K562 (cell line): ENCODE data around the gene CTDNEP1. TPM values are rescaled to one million over a fixed set of nuclear protein-coding genes. Genes with fewer than 3 reads are reported as not detected.

Experiments
- CBFA2T3 ChIP-seq: fragments of 450-650 bp; IDR thresholded peaks from 2 replicates; pipeline ENCODE4 v1.6.1; 2017
- CBX3 ChIP-seq, 2 experiments: IDR thresholded peaks; 1 replicate in 1 of 2; 2 replicates in 1 of 2; pipeline ENCODE4 v1.6.1; 2012; ENCODE audit warnings: inconsistent platforms in 2 of 2, low read length in 2 of 2, borderline replicate concordance in 1 of 2, control low read depth in 1 of 2
- CEBPB ChIP-seq: fragments of 450-650 bp; IDR thresholded peaks from 2 replicates; pipeline ENCODE4 v1.6.1; 2016; ENCODE audit warnings: missing genetic modification characterization, missing compliant biosample characterization
- CHD1 ChIP-seq: fragments of 200-600 bp; sonication (generic); IDR thresholded peaks from one replicate; pipeline ENCODE4 v1.6.1; 2012; ENCODE audit warnings: mild to moderate bottlenecking, moderate library complexity, low read length, inconsistent platforms
- E2F8 ChIP-seq: fragments of 450-650 bp; IDR thresholded peaks from 2 replicates; pipeline ENCODE4 v1.7.1; 2018; ENCODE audit warnings: mild to moderate bottlenecking, low read depth; ENCODE audit not compliant: partially characterized antibody
- GMEB1 ChIP-seq: fragments of 250-450 bp; sonication (Bioruptor Pico); IDR thresholded peaks from 2 replicates; pipeline ENCODE4 v1.4.0; 2020; ENCODE audit warnings: mild to moderate bottlenecking
- JUND ChIP-seq, 2 experiments: IDR thresholded peaks; 2 replicates in 1 of 2; 3 replicates in 1 of 2; pipeline ENCODE4 v1.6.1; 2011; ENCODE audit warnings: borderline replicate concordance in 2 of 2, low read depth in 2 of 2, low read length in 2 of 2, improper control_type of control experiment in 1 of 2, missing biosample characterization in 1 of 2, missing genetic modification characterization in 1 of 2, missing genetic modification reagents in 1 of 2
- MECOM ChIP-seq: fragments of 250-450 bp; sonication (Bioruptor Pico); IDR thresholded peaks from 2 replicates; pipeline ENCODE4 v1.8.0; 2022; ENCODE audit warnings: inconsistent platforms
- MEIS2 ChIP-seq: fragments of 450-650 bp; IDR thresholded peaks from 2 replicates; pipeline ENCODE4 v1.6.1; 2014; ENCODE audit warnings: mild to moderate bottlenecking; ENCODE audit not compliant: partially characterized antibody
- NR3C1 ChIP-seq: sonication (generic); formaldehyde crosslinking; IDR thresholded peaks from 2 replicates; pipeline ENCODE4 v1.8.1; 2022; ENCODE audit warnings: missing genetic modification reagents
- PRPF4 ChIP-seq: fragments of 200-400 bp; formaldehyde crosslinking; IDR thresholded peaks from one replicate; pipeline ENCODE4 v1.6.1; 2017; ENCODE audit warnings: low read length, low read depth, mild to moderate bottlenecking; ENCODE audit not compliant: insufficient read depth, poor library complexity, severe bottlenecking
- PYGO2 ChIP-seq: fragments of 450-650 bp; IDR thresholded peaks from 2 replicates; pipeline ENCODE4 v1.6.1; 2016; ENCODE audit warnings: mild to moderate bottlenecking, missing genetic modification characterization, moderate library complexity, missing compliant biosample characterization
- SMAD4 ChIP-seq: fragments of 250-450 bp; sonication (Bioruptor Pico); conservative IDR thresholded peaks from 2 replicates; pipeline ENCODE4 v1.8.0; 2021; ENCODE audit warnings: inconsistent platforms, mild to moderate bottlenecking, moderate library complexity
- SP2 ChIP-seq: IDR thresholded peaks from 2 replicates; pipeline ENCODE4 v1.6.1; 2011; ENCODE audit warnings: mild to moderate bottlenecking, low read depth, low read length, moderate library complexity; ENCODE audit not compliant: poor library complexity, severe bottlenecking; ENCODE audit errors: extremely low read depth
- TBP ChIP-seq: optimal IDR thresholded peaks from 2 replicates; pipeline ENCODE3; 2011; ENCODE audit warnings: low read depth, low read length, improper control_type of control experiment
- UBTF ChIP-seq, 2 experiments: IDR thresholded peaks; 2 replicates each; pipeline ENCODE4 v1.6.1; 2012; ENCODE audit warnings: improper control_type of control experiment in 2 of 2, low read depth in 2 of 2, low read length in 2 of 2, borderline replicate concordance in 1 of 2
- ZNF143 ChIP-seq: sonication (generic); formaldehyde crosslinking; IDR thresholded peaks from 2 replicates; pipeline ENCODE4 v1.9.0; 2022; ENCODE audit warnings: mild to moderate bottlenecking, missing genetic modification reagents
- ZNF212 ChIP-seq: fragments of 450-650 bp; formaldehyde crosslinking; IDR thresholded peaks from 2 replicates; pipeline ENCODE4 v1.4.0; 2020; ENCODE audit warnings: mild to moderate bottlenecking
- ZNF41 ChIP-seq: fragments of 250-450 bp; sonication (Bioruptor Pico); conservative IDR thresholded peaks from 2 replicates; pipeline ENCODE4 v1.4.0; 2020; ENCODE audit warnings: mild to moderate bottlenecking
- ZNF584 ChIP-seq: fragments of 200-800 bp; sonication (Bioruptor generic); IDR thresholded peaks from 2 replicates; pipeline ENCODE4 v1.6.1; 2016; ENCODE audit warnings: low read depth, mild to moderate bottlenecking, missing genetic modification characterization, missing compliant biosample characterization
- polyA plus RNA-seq, 8 experiments: library from polyadenylated mRNA; depleted of rRNA in 4 of 8; stranded (reverse) in 5 of 8; unstranded in 3 of 8; fragments of >200 nt; fragmentation: Nextera tagmentation in 2 of 8; fragmentation: Illumina TruSeq in 1 of 8; extraction: Ambion mirVana in 2 of 8; extraction: Trizol in 1 of 8; gene quantifications; 2 replicates each; pipeline versions ENCODE4 v1.2.1 to v1.2.3, GENCODE V29; 2011 to 2014; ENCODE audit warnings: inconsistent platforms in 1 of 8, missing spikeins in 1 of 8
- total RNA-seq, 7 experiments: library from RNA; depleted of rRNA in 6 of 7; stranded (reverse); fragments of >200 nt in 6 of 7; fragmentation: Illumina TruSeq in 2 of 7; extraction: Trizol in 2 of 7; gene quantifications; 2 replicates each; pipeline versions ENCODE4 v1.2.1 to v1.2.3, GENCODE V29; 2011 to 2021; ENCODE audit warnings: low replicate concordance in 1 of 7

The CTDNEP1 gene
- total and polyA plus RNA-seq, 9 of the 15 experiments (the other 6 are each of a cell fraction or from before 2014, with no cell fraction given), result 10.7 to 150 (median 28.5) TPM

- TF ChIP-seq CHD1 (peak; percentile 24), PRPF4 (no peak), GMEB1 (CRISPR knock-in tag) (no peak), MECOM (no peak), ZNF584 (CRISPR knock-in tag) (no peak), ZNF212 (no peak), JUND (IDR thresholded peaks at IDR 0.05; ENCODE audit: borderline replicate concordance, low read depth, low read length) (0 out of 2 replicates have a peak, but pooled peaks have one; percentile 31), JUND (tag; IDR thresholded peaks at IDR 0.05; ENCODE audit: borderline replicate concordance, low read depth, low read length) (no peak; the same call in 2 of the 3 replicates), UBTF (IDR thresholded peaks at IDR 0.05; ENCODE audit: borderline replicate concordance in 1 of 2, low read depth in 2 of 2, low read length in 2 of 2) (0 out of 4 replicates have a peak, but pooled peaks have one; percentile 43 to 52), CBX3 (IDR thresholded peaks at IDR 0.05; ENCODE audit: borderline replicate concordance in 1 of 2, low read length in 2 of 2) (peak in 1 of 2 experiments; percentile 82; a peak in 1 of 3 replicates), ZNF41 (CRISPR knock-in tag) (no peak), CBFA2T3 (no peak), TBP (peak; percentile 53), MEIS2 (no peak), ZNF143 (no peak), NR3C1 (CRISPR knock-in tag) (0 out of 2 replicates have a peak, but pooled peaks have one; percentile 55), E2F8 (no peak), PYGO2 (tag) (no peak), SP2 (no peak), CEBPB (tag) (no peak), SMAD4 (peak; percentile 56; the same call in 1 of the 2 replicates)
Measured at GRCh38 chr17:7280519-7281073, 29.1 kb upstream of the CTDNEP1 start (continued).
